GM12878 (cell line): ENCODE results near the gene RAD51B. TPM values are rescaled to one million over a fixed set of nuclear protein-coding genes. Genes with fewer than 3 reads are reported as not detected.

Experiments used
- ATAC-seq: fragments of 200-7000 bp; cut with Tn5 transposase; 3 replicates; pipeline ENCODE4 v1.9.1; 2020; ENCODE audit warnings: mild to moderate bottlenecking, moderate library complexity
- BruUV-seq: library from RNA; stranded (reverse); fragments of 400-500 nt; replicated peaks from 2 replicates; lab custom pipeline; 2021; lab: Mats Ljungman, UMichigan
- CTCF ChIA-PET: fragments of 300-600 bp; sonication (Branson Sonifier 250); formaldehyde crosslinking; extraction: SDS; loops from one replicate; lab custom pipeline; 2021; ENCODE audit warnings: inconsistent platforms; lab: Yijun Ruan, JAX
- POLR2A ChIA-PET: fragments of 350-600 bp; formaldehyde crosslinking; extraction: SDS; loops from one replicate; lab custom pipeline; 2021; ENCODE audit warnings: inconsistent platforms; lab: Charles Lee
- RAD21 ChIA-PET: fragments of 300-600 bp; sonication (Branson Sonifier 250); formaldehyde crosslinking; loops from one replicate; lab custom pipeline; 2023; ENCODE audit warnings: antibody characterized with exemption; ENCODE audit not compliant: unreplicated experiment; lab: Charles Lee
- SMC1A ChIA-PET: fragments of 300-600 bp; sonication (Branson Sonifier 250); formaldehyde crosslinking; loops from one replicate; lab custom pipeline; 2023; ENCODE audit not compliant: unreplicated experiment, uncharacterized antibody; lab: Charles Lee
- DNase-seq: peaks from one replicate; pipeline ENCODE4 v3.0.0-alpha.2; 2011; ENCODE audit warnings: low read depth, low spot score
- FAIRE-seq: peaks from 3 replicates; lab custom pipeline; 2011; peaks lifted over from hg19 to GRCh38; lab: Jason Lieb, UNC
- H2AFZ ChIP-seq: 2 replicates; pipeline ENCODE4 v1.6.0; 2011; ENCODE audit warnings: low read depth, low read length, control low read depth; ENCODE audit not compliant: control insufficient read depth
- H3K27ac ChIP-seq: 2 replicates; pipeline ENCODE4 v1.5.1; 2011; ENCODE audit warnings: control low read depth; ENCODE audit not compliant: control insufficient read depth, insufficient read depth
- H3K27me3 ChIP-seq, 2 experiments: replicated peaks in 1 of 2; 2 replicates each; pipeline versions ENCODE4 v1.6.0 to v1.6.1; 2011; ENCODE audit warnings: low read length in 1 of 2; ENCODE audit not compliant: control insufficient read depth in 2 of 2, insufficient read depth in 2 of 2
- H3K36me3 ChIP-seq, 2 experiments: 2 replicates each; pipeline ENCODE4 v1.5.1; 2011; ENCODE audit warnings: low read length in 1 of 2; ENCODE audit not compliant: control insufficient read depth in 2 of 2, insufficient read depth in 2 of 2
- H3K4me1 ChIP-seq: 2 replicates; pipeline ENCODE4 v1.6.1; 2011; ENCODE audit warnings: mild to moderate bottlenecking, low read length, moderate library complexity, mixed read lengths; ENCODE audit not compliant: control insufficient read depth, insufficient read depth
- H3K4me2 ChIP-seq: 2 replicates; pipeline ENCODE4 v1.6.0; 2011; ENCODE audit warnings: control low read depth; ENCODE audit not compliant: control insufficient read depth, insufficient read depth
- H3K4me3 ChIP-seq: fragments of 200-600 bp; sonication (generic); 2 replicates; pipeline ENCODE4 v1.5.1; 2016
- H3K79me2 ChIP-seq: 2 replicates; pipeline ENCODE4 v1.6.0; 2011; ENCODE audit warnings: low read length; ENCODE audit not compliant: control insufficient read depth, insufficient read depth
- H3K9ac ChIP-seq: 2 replicates; pipeline ENCODE4 v1.8.0; 2011; ENCODE audit warnings: low read length, control low read depth, mixed read lengths; ENCODE audit not compliant: control insufficient read depth, insufficient read depth
- H3K9me3 ChIP-seq: replicated peaks from 3 replicates; pipeline ENCODE4 v1.5.1; 2011; ENCODE audit warnings: mild to moderate bottlenecking, low read length; ENCODE audit not compliant: control insufficient read depth, insufficient read depth
- H4K20me1 ChIP-seq: 2 replicates; pipeline ENCODE4 v1.6.0; 2011; ENCODE audit not compliant: control insufficient read depth, insufficient read depth
- HCFC1 ChIP-seq: fragments of 150-350 bp; IDR thresholded peaks from 2 replicates; pipeline ENCODE4 v1.6.1; 2014; ENCODE audit warnings: low read length
- SMAD1 ChIP-seq: fragments of 450-650 bp; IDR thresholded peaks from 2 replicates; pipeline ENCODE4 v1.6.1; 2018; ENCODE audit warnings: mild to moderate bottlenecking, low read depth; ENCODE audit not compliant: partially characterized antibody
- TBL1XR1 ChIP-seq: IDR thresholded peaks from 2 replicates; pipeline ENCODE4 v1.6.1; 2012; ENCODE audit warnings: low read depth, low read length, improper control_type of control experiment
- WGBS: methylation state at CpG from one replicate; pipeline ENCODE4 v1.1.6; 2016; ENCODE audit warnings: low lambda C conversion rate; ENCODE audit not compliant: insufficient replicate concordance, insufficient coverage; ENCODE audit errors: missing lambda C conversion rate; 5-methylcytosine and 5-hydroxymethylcytosine counted together
- in situ Hi-C: fragments of 300-500 bp; cut with MboI; formaldehyde crosslinking; loops from 9 replicates; pipeline ENCODE4 v1.14.3; 2018; ENCODE audit warnings: mixed read lengths
- intact Hi-C: fragments of 100-400 bp; cut with micrococcal nuclease; formaldehyde crosslinking; loops from one replicate; pipeline ENCODE4 v1.14.2; 2022; ENCODE audit not compliant: unreplicated experiment
- polyA plus RNA-seq, 11 experiments: library from polyadenylated mRNA; depleted of rRNA in 4 of 11; unstranded in 6 of 11; stranded (reverse) in 5 of 11; fragments of >200 nt; fragmentation: Nextera tagmentation in 4 of 11; fragmentation: Illumina TruSeq in 1 of 11; extraction: Ambion mirVana in 4 of 11; extraction: Trizol in 1 of 11; gene quantifications; 1 replicate in 1 of 11; 2 replicates in 10 of 11; pipeline versions ENCODE4 v1.2.1 to v1.2.3, GENCODE V29; 2011 to 2016; ENCODE audit warnings: inconsistent platforms in 2 of 11, missing spikeins in 2 of 11, low read depth in 1 of 11
- total RNA-seq, 4 experiments: library from RNA; depleted of rRNA in 3 of 4; stranded (reverse); fragments of >200 nt in 3 of 4; fragmentation: Illumina TruSeq in 1 of 4; extraction: Trizol in 1 of 4; gene quantifications; 2 replicates each; pipeline versions ENCODE4 v1.2.1 to v1.2.3, GENCODE V29; 2013 to 2021
- TF ChIP-seq, protein P1 (sequence below): IDR thresholded peaks from 2 replicates; pipeline ENCODE4 v1.6.1; 2011; ENCODE audit warnings: mild to moderate bottlenecking, low read depth, low read length, moderate library complexity; ENCODE audit not compliant: insufficient replicate concordance

The RAD51B gene
- total and polyA plus RNA-seq, 10 of the 15 experiments (the other 5 are each of a cell fraction or from before 2014, with no cell fraction given), result 9.8 to 26.8 (median 21.3) TPM

DNA sequence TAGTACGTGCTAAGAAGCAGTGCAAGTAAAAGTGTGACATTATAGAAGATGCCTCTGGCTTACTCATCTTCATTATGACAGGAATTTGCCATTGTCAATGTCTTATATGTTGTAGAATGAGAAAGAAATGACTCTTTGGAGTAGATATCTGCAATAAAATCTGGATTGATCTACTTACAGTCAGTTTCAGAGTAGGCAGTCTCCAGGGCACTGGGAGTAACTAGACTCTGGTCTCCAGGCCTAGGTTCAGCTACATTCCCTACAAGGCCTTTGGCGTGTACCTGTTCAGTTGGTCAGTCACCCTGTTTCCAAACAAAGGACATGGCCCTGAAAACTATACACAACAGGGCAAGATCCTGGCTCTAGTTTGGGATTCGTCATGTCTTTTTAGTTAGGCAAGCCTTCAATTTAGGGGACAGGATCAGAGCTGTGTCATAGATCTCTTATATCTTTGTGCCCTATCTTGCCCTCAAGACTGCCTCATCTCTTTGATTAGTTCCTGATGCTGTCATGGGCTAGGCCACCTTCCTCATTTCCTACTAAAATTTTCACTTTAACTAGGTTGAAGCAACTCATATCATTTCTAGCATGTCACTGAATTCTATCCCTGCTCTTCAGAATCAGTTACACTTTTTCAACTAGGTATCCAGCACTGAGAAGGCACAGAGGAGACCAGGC, 410.0 kb downstream of the RAD51B start:
- H3K9ac ChIP-seq, result no peak overlapping the region
- no peak for TF ChIP-seq SMAD1
- no peak for TF ChIP-seq HCFC1
- TF ChIP-seq TBL1XR1, result no peak
- TF ChIP-seq, protein P1, sequence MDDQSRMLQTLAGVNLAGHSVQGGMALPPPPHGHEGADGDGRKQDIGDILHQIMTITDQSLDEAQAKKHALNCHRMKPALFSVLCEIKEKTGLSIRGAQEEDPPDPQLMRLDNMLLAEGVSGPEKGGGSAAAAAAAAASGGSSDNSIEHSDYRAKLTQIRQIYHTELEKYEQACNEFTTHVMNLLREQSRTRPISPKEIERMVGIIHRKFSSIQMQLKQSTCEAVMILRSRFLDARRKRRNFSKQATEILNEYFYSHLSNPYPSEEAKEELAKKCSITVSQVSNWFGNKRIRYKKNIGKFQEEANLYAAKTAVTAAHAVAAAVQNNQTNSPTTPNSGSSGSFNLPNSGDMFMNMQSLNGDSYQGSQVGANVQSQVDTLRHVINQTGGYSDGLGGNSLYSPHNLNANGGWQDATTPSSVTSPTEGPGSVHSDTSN, result no peak
- no peaks in the 10 kb centered on the region for H3K27me3 ChIP-seq
- H2AFZ ChIP-seq, result no peak overlapping the region
- ChIA-PET POLR2A (no interaction called here), RAD21 (interaction anchor here (1.0 kb wide), 1 partner anchor 14 kb away, joined by 4 read pairs; no protein-coding TSS in a partner anchor), CTCF (no interaction called here), SMC1A (interaction anchor here (1.2 to 2.3 kb wide), 5 partner anchors 14 to 285 kb away, joined by 4 to 16 read pairs (median 5); no protein-coding TSS in a partner anchor)
- H3K4me3 ChIP-seq, result no peak overlapping the region
- H3K4me2 ChIP-seq, result no peak overlapping the region
- ATAC-seq, result no peak
- no peaks in the 10 kb centered on the region for H4K20me1 ChIP-seq
- no TSS peak for BruUV-seq
- in situ Hi-C loops, result no loop called here
- no peaks in the 10 kb centered on the region; the same call in 2 of the 3 replicates for H3K9me3 ChIP-seq
- intact Hi-C loops, result no loop called here
- no peak overlapping the region for H3K27ac ChIP-seq
- 100% methylated on average over 3 of the region's 3 CpGs for WGBS
- H3K79me2 ChIP-seq, result no peaks in the 10 kb centered on the region; the same call in 1 of the 2 replicates
- DNase-seq, result no peak
- no peak for FAIRE-seq
- H3K36me3 ChIP-seq, result no peaks in the 10 kb centered on the region
- H3K4me1 ChIP-seq, result peaks cover 19% of the 10 kb centered on the region
